SHP77 treated with DMSO at 0.1 percent for 48 hours (cell line): Measurements from ENCODE around the gene TMEM11.
"Not testable (repeated sequence)": the region's sequence is repeated elsewhere in the genome, so short reads cannot be mapped to it uniquely, and the experiment has no call there.

Source experiments
- DNase-seq: peaks from one replicate; lab custom pipeline; 2025; lab: John Stamatoyannopoulos, UW

Gene TMEM11

GRCh38 chr17:21242026-21242697 is 28.2 kb upstream of the TMEM11 start:
- DNase-seq: no peak

GRCh38 chr17:21241564-21241963 is 27.6 kb upstream of the TMEM11 start:
- no peak for DNase-seq

- no peak for DNase-seq
Observed at GRCh38 chr17:21240369-21241055, 26.6 kb upstream of the TMEM11 start.

GRCh38 chr17:21239680-21240368 is 25.9 kb upstream of the TMEM11 start:
- DNase-seq: no peak

- no peak for DNase-seq
Observed at GRCh38 chr17:21235921-21236320, 22.0 kb upstream of the TMEM11 start.

GRCh38 chr17:21233581-21234347 is 19.8 kb upstream of the TMEM11 start:
- no peak for DNase-seq

- no peak for DNase-seq
Observed at GRCh38 chr17:21232033-21232749, 18.2 kb upstream of the TMEM11 start.

GRCh38 chr17:21231533-21231932 is 17.6 kb upstream of the TMEM11 start:
- no peak for DNase-seq

- no peak for DNase-seq
Observed at GRCh38 chr17:21228845-21229244, 14.9 kb upstream of the TMEM11 start.

GRCh38 chr17:21228111-21228510 is 14.2 kb upstream of the TMEM11 start:
- no peak for DNase-seq

GRCh38 chr17:21227277-21227676 is 13.3 kb upstream of the TMEM11 start:
- not testable (repeated sequence) for DNase-seq

GRCh38 chr17:21223086-21223485 is 9.1 kb upstream of the TMEM11 start:
- DNase-seq: no peak

- no peak for DNase-seq
Observed at GRCh38 chr17:21218831-21219380, 4.9 kb upstream of the TMEM11 start.

- no peak for DNase-seq
Observed at GRCh38 chr17:21218101-21218500, 4.1 kb upstream of the TMEM11 start.

GRCh38 chr17:21217346-21217745 is 3.4 kb upstream of the TMEM11 start:
- DNase-seq: no peak

- no peak for DNase-seq
Observed at GRCh38 chr17:21215935-21216334, 2.0 kb upstream of the TMEM11 start.

- DNase-seq: no peak
Observed at GRCh38 chr17:21214777-21215541, 998 bp upstream of the TMEM11 start.

- DNase-seq: no peak
Observed at GRCh38 chr17:21213638-21214014, 335 bp downstream of the TMEM11 start.

GRCh38 chr17:21212826-21213637 is 929 bp downstream of the TMEM11 start:
- no peak for DNase-seq
